Peyer's patch (tissue), 4 donors: Measurements from ENCODE around the gene CEL. TPM values are rescaled to one million over a fixed set of nuclear protein-coding genes. Genes with fewer than 3 reads are reported as not detected.

Experiments
- DNase-seq, 3 donors: peaks; one replicate each; pipeline ENCODE4 v3.0.0-alpha.2; 2017 to 2019
- H3K27ac ChIP-seq, 4 donors: fragments of 200-600 bp; sonication (generic); one replicate each; pipeline ENCODE4 v1.5.1; 2016 to 2019
- H3K27me3 ChIP-seq, 2 donors: fragments of 200-600 bp; sonication (generic); one replicate each; pipeline ENCODE4 v1.5.1; 2019
- H3K36me3 ChIP-seq, 3 donors: fragments of 200-600 bp; sonication (generic); one replicate each; pipeline ENCODE4 v1.5.1; 2016 to 2019
- H3K4me1 ChIP-seq, 4 donors: fragments of 200-600 bp; sonication (generic); one replicate each; pipeline ENCODE4 v1.5.1; 2016 to 2019
- H3K4me3 ChIP-seq, 4 donors: fragments of 200-600 bp; sonication (generic); 1 replicate in 3 of 4; 2 replicates in 1 of 4; pipeline ENCODE4 v1.5.1; 2016 to 2019; ENCODE audit warnings: mild to moderate bottlenecking in 1 of 4
- H3K9me3 ChIP-seq, 4 donors: fragments of 200-600 bp; sonication (generic); one replicate each; pipeline ENCODE4 v1.5.1; 2016 to 2019; ENCODE audit warnings: mild to moderate bottlenecking in 1 of 4
- CTCF ChIP-seq, 6 experiments: fragments of 450-650 bp in 4 of 6; fragments of 200-600 bp in 2 of 6; sonication (generic) in 1 of 6; IDR thresholded peaks; one replicate each; pipeline ENCODE4 v1.5.1; 2017 to 2019; ENCODE audit warnings: antibody characterized with exemption in 6 of 6, mild to moderate bottlenecking in 3 of 6, moderate library complexity in 1 of 6
- POLR2A ChIP-seq, 2 donors: fragments of 450-650 bp; IDR thresholded peaks; one replicate each; pipeline ENCODE4 v1.5.1; 2017; ENCODE audit warnings: antibody characterized with exemption in 2 of 2, mild to moderate bottlenecking in 2 of 2, moderate library complexity in 2 of 2
- total RNA-seq, 4 donors: library from RNA; depleted of rRNA; stranded (reverse); fragments of >200 nt; gene quantifications; one replicate each; pipeline ENCODE4 v1.1.0, GENCODE V29; 2016

CEL gene
- total RNA-seq, 4 donors from 2014 or later, result 1.6 to 9.1 (median 5.8) TPM

DNA sequence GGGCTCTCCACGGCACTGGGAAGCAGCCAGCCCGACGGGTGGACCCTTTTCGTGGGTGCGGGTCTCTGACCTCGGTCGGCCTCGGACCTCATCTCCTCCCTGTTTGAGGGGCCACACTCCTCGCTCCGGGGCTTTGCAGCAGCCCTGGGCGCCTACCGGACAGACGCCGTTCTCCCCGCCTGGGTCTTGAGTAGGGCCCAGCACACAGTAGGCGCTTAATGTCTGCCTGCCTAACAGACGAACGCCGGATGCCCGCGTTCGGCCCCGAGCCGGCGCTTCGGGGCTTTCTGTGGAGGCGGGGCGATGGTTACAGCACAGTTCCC, 31.8 kb upstream of the CEL start:
- Histone ChIP-seq H3K9me3 (no peaks in the 10 kb centered on the region), H3K27ac (peak overlapping the region; percentile 87 to 94 (median 92)), H3K36me3 (no peaks in the 10 kb centered on the region), H3K4me1 (peaks cover 4 to 26% (median 16%) of the 10 kb centered on the region in 4 donors), H3K27me3 (no peaks in the 10 kb centered on the region), H3K4me3 (peak overlapping the region; percentile 66 to 99 (median 87))
- no peak for DNase-seq
- TF ChIP-seq CTCF (IDR thresholded peaks at IDR 0.05) (no peak), POLR2A (IDR thresholded peaks at IDR 0.05) (no peak)

- peaks cover 4 to 26% (median 16%) of the 10 kb centered on the region in 4 donors for H3K4me1 ChIP-seq
- no peaks in the 10 kb centered on the region for H3K9me3 ChIP-seq
- H3K4me3 ChIP-seq, result peak within 1 kb of the TSS; percentile 66 to 99 (median 87)
- H3K36me3 ChIP-seq, result no peaks in the 10 kb centered on the region
- peak within 1 kb of the TSS; percentile 87 to 94 (median 92) for H3K27ac ChIP-seq
- DNase-seq, result peak; percentile 93 to 97 (median 94)
- TF ChIP-seq CTCF (IDR thresholded peaks at IDR 0.05), result peak in 4 of 6 experiments; percentile 0 to 34 (median 26)
- TF ChIP-seq POLR2A (IDR thresholded peaks at IDR 0.05), result peak; percentile 62 to 69
- no peaks in the 10 kb centered on the region for H3K27me3 ChIP-seq
These were observed 31.3 kb upstream of the CEL start, which contains the start of gene GTF3C5 for GRCh38 chr9:133030317-133031129. Gene GTF3C5 (plus strand): TSS chr9:133030997. CDS start chr9:133031012, 15 bp downstream.

GRCh38 chr9:133031130-133031422, 30.7 kb upstream of the CEL start:
- peak overlapping the region; percentile 83 to 94 (median 87) for H3K27ac ChIP-seq
- no peak for DNase-seq
- H3K36me3 ChIP-seq, result no peaks in the 10 kb centered on the region
- peak overlapping the region; percentile 66 to 99 (median 87) for H3K4me3 ChIP-seq
- no peaks in the 10 kb centered on the region for H3K27me3 ChIP-seq
- TF ChIP-seq CTCF (IDR thresholded peaks at IDR 0.05) (no peak), POLR2A (IDR thresholded peaks at IDR 0.05) (no peak)
- H3K4me1 ChIP-seq, result peaks cover 4 to 26% (median 16%) of the 10 kb centered on the region in 4 donors
- H3K9me3 ChIP-seq, result no peaks in the 10 kb centered on the region

DNA sequence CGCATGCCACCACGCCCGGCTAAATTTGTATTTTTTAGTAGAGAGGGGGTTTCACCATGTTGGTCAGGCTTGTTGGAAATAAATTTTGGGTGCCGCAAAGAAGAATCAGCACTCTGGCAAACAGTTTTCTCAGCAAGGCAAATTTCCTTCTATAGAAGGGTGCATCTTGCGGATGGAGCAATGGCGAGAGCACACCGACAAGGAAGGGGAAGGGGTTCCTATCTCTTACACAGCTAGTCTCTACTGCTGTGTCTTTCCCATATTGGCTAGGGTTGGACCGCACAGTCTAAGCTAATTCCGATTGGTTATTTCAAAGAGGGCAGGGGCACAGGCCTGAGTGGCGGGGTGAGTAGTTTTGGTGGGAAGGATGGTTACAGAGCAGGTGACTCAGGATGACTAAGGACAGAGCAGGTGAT, 30.3 kb upstream of the CEL start:
- no peaks in the 10 kb centered on the region for H3K36me3 ChIP-seq
- peak overlapping the region; percentile 66 to 99 (median 87) for H3K4me3 ChIP-seq
- TF ChIP-seq CTCF (IDR thresholded peaks at IDR 0.05), result no peak
- no peak for TF ChIP-seq POLR2A (IDR thresholded peaks at IDR 0.05)
- DNase-seq, result peak in 1 of 3 donors; percentile 12
- H3K9me3 ChIP-seq, result no peaks in the 10 kb centered on the region
- H3K27ac ChIP-seq, result peak overlapping the region in 1 of 4 donors; percentile 83
- H3K4me1 ChIP-seq, result peaks cover 4 to 26% (median 16%) of the 10 kb centered on the region in 4 donors
- no peaks in the 10 kb centered on the region for H3K27me3 ChIP-seq

DNA sequence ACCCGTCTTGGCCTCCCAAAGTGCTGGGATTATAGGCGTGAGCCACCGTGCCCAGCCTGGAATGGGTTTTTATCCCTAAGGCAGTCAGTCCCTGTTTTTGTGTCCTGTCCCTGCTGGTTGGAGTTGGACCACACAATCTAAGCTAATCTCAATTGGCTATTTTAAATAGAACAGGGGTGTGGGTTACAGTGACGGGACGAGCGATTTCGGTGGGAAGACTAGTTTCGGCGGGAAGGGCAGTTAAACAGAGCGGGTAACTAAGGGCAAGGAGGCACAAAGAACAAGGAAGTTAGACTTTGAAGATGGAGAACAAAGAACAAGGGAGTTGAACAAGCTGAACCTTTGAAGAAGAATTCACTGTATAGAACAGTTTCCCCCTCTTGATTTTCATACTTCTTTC, 29.6 kb upstream of the CEL start:
- H3K36me3 ChIP-seq, result no peaks in the 10 kb centered on the region
- H3K27me3 ChIP-seq, result no peaks in the 10 kb centered on the region
- H3K4me3 ChIP-seq, result no peak overlapping the region
- TF ChIP-seq POLR2A (IDR thresholded peaks at IDR 0.05), result no peak
- TF ChIP-seq CTCF (IDR thresholded peaks at IDR 0.05), result no peak
- H3K9me3 ChIP-seq, result no peaks in the 10 kb centered on the region
- no peak overlapping the region for H3K27ac ChIP-seq
- H3K4me1 ChIP-seq, result peaks cover 4 to 26% (median 16%) of the 10 kb centered on the region in 4 donors
- DNase-seq, result peak in 1 of 3 donors; percentile 20
